NOMO-1 treated with dmso at 0.1 percent for 144 hours (cell line): ENCODE measurements around the gene FHOD3.
A peak's percentile ranks its signal among the peaks of the same experiment; 100 is the strongest.

Source experiments
- DNase-seq: peaks from one replicate; lab custom pipeline; 2025; ENCODE audit not compliant: unreplicated experiment; lab: John Stamatoyannopoulos, UW

FHOD3 gene

GRCh38 chr18:36295880-36296301 is 1.6 kb upstream of the FHOD3 start:
- no peak for DNase-seq

- DNase-seq = peak; percentile 2
These were observed 680 bp upstream of the FHOD3 start for GRCh38 chr18:36296650-36297416.

- no peak for DNase-seq
These were observed 721 bp downstream of the FHOD3 start for GRCh38 chr18:36298126-36298741.

- no peak for DNase-seq
These were observed 1.5 kb downstream of the FHOD3 start for GRCh38 chr18:36299015-36299414.

GRCh38 chr18:36300211-36300610 is 2.7 kb downstream of the FHOD3 start:
- DNase-seq = no peak

- DNase-seq = no peak
These were observed 4.4 kb downstream of the FHOD3 start for GRCh38 chr18:36301884-36302283.

GRCh38 chr18:36302676-36303075 is 5.2 kb downstream of the FHOD3 start:
- no peak for DNase-seq

- no peak for DNase-seq
These were observed 5.8 kb downstream of the FHOD3 start for GRCh38 chr18:36303211-36303844.

- DNase-seq = no peak
These were observed 7.2 kb downstream of the FHOD3 start for GRCh38 chr18:36304723-36305122.

GRCh38 chr18:36305375-36305774 is 7.9 kb downstream of the FHOD3 start:
- no peak for DNase-seq

- DNase-seq = no peak
These were observed 10.0 kb downstream of the FHOD3 start for GRCh38 chr18:36307513-36307912.

- DNase-seq = no peak
These were observed 11.4 kb downstream of the FHOD3 start for GRCh38 chr18:36308711-36309435.

- DNase-seq = no peak
These were observed 12.2 kb downstream of the FHOD3 start for GRCh38 chr18:36309436-36310391.

GRCh38 chr18:36311026-36311570 is 13.6 kb downstream of the FHOD3 start:
- no peak for DNase-seq

- no peak for DNase-seq
These were observed 15.4 kb downstream of the FHOD3 start for GRCh38 chr18:36312806-36313395.

- DNase-seq = no peak
These were observed 16.6 kb downstream of the FHOD3 start for GRCh38 chr18:36314098-36314497.

- DNase-seq = no peak
These were observed 17.2 kb downstream of the FHOD3 start for GRCh38 chr18:36314754-36315153.

GRCh38 chr18:36315736-36316135 is 18.2 kb downstream of the FHOD3 start:
- DNase-seq = no peak

- DNase-seq = no peak
These were observed 18.7 kb downstream of the FHOD3 start for GRCh38 chr18:36316246-36316645.
